T-helper 1 cell treated with Interleukin-12 subunit alpha and Interleukin-12 subunit beta and Interleukin-4 antibody, amounts not matched to agents 30 ng/mL and 1 ng/mL, for 36 hours (primary cell): ENCODE measurements around the gene TPRG1L. TPM values are rescaled to one million over a fixed set of nuclear protein-coding genes. Genes with fewer than 3 reads are reported as not detected.

ENCODE experiments used
- intact Hi-C: fragments of 100-400 bp; cut with micrococcal nuclease; formaldehyde crosslinking; loops from one replicate; pipeline ENCODE4 v1.15.1; 2024
- total RNA-seq: library from RNA; stranded (reverse); gene quantifications from 2 replicates; pipeline ENCODE4 v1.2.3, GENCODE V29; 2022

TPRG1L gene
- total RNA-seq, 1 donor from 2014 or later, result 17.1 TPM

- intact Hi-C loops, result loop anchor here (10.0 kb wide), 1 partner anchor 1134 kb away; the partner anchor contains the start of gene PANK4
Observed at GRCh38 chr1:3659093-3659492, 34.3 kb downstream of the TPRG1L start.

- intact Hi-C loops, result no loop called here
Observed at GRCh38 chr1:3660704-3661103, 35.9 kb downstream of the TPRG1L start.

- intact Hi-C loops, result no loop called here
Observed at GRCh38 chr1:3661631-3662030, 36.8 kb downstream of the TPRG1L start.

- intact Hi-C loops, result no loop called here
Observed at GRCh38 chr1:3662080-3662671, 37.4 kb downstream of the TPRG1L start.

- intact Hi-C loops, result no loop called here
Observed at GRCh38 chr1:3663999-3664699, 39.3 kb downstream of the TPRG1L start.

- intact Hi-C loops, result no loop called here
Observed at GRCh38 chr1:3664700-3665375, 40.0 kb downstream of the TPRG1L start.

GRCh38 chr1:3668148-3668547 lies 43.3 kb downstream of the TPRG1L start:
- intact Hi-C loops, result no loop called here

GRCh38 chr1:3668585-3669300 lies 43.9 kb downstream of the TPRG1L start:
- intact Hi-C loops, result no loop called here

GRCh38 chr1:3669421-3669821 lies 44.6 kb downstream of the TPRG1L start:
- intact Hi-C loops, result no loop called here

- intact Hi-C loops, result no loop called here
Observed at GRCh38 chr1:3669971-3670431, 45.2 kb downstream of the TPRG1L start.

- intact Hi-C loops, result no loop called here
Observed at GRCh38 chr1:3670823-3671265, 46.0 kb downstream of the TPRG1L start.

GRCh38 chr1:3671371-3672180 lies 46.8 kb downstream of the TPRG1L start:
- intact Hi-C loops, result no loop called here

GRCh38 chr1:3672231-3672970 lies 47.6 kb downstream of the TPRG1L start:
- intact Hi-C loops, result no loop called here

GRCh38 chr1:3672971-3673361 lies 48.2 kb downstream of the TPRG1L start:
- intact Hi-C loops, result no loop called here

GRCh38 chr1:3673381-3674099 lies 48.7 kb downstream of the TPRG1L start:
- intact Hi-C loops, result no loop called here

GRCh38 chr1:3674100-3675094 lies 49.6 kb downstream of the TPRG1L start:
- intact Hi-C loops, result no loop called here

GRCh38 chr1:3675436-3675835 lies 50.6 kb downstream of the TPRG1L start:
- intact Hi-C loops, result no loop called here
